DMS 273 (cell line): Measurements from ENCODE around the gene MALSU1.
A peak's percentile ranks its signal among the peaks of the same experiment; 100 is the strongest.

Source experiments
- DNase-seq: peaks from one replicate; lab custom pipeline; 2025; ENCODE audit not compliant: unreplicated experiment; lab: John Stamatoyannopoulos, UW

The MALSU1 gene

GRCh38 chr7:23334482-23335056 lies 35.4 kb downstream of the MALSU1 start:
- DNase-seq = peak; percentile 75

GRCh38 chr7:23335136-23335535 lies 36.0 kb downstream of the MALSU1 start:
- DNase-seq = no peak

GRCh38 chr7:23335621-23336020 lies 36.5 kb downstream of the MALSU1 start:
- no peak for DNase-seq

- DNase-seq = no peak
Observed at GRCh38 chr7:23336086-23336485, 36.9 kb downstream of the MALSU1 start.

GRCh38 chr7:23336799-23337283 lies 37.7 kb downstream of the MALSU1 start:
- no peak for DNase-seq

- DNase-seq = no peak
Observed at GRCh38 chr7:23337374-23337773, 38.2 kb downstream of the MALSU1 start.

GRCh38 chr7:23338439-23338838 lies 39.3 kb downstream of the MALSU1 start:
- no peak for DNase-seq

GRCh38 chr7:23338863-23339262 lies 39.7 kb downstream of the MALSU1 start:
- no peak for DNase-seq

- DNase-seq = no peak
Observed at GRCh38 chr7:23341846-23342598, 42.9 kb downstream of the MALSU1 start.

- DNase-seq = no peak
Observed at GRCh38 chr7:23343102-23343501, 44.0 kb downstream of the MALSU1 start.

GRCh38 chr7:23343806-23344475 lies 44.8 kb downstream of the MALSU1 start:
- no peak for DNase-seq

- DNase-seq = no peak
Observed at GRCh38 chr7:23345601-23346000, 46.5 kb downstream of the MALSU1 start.

GRCh38 chr7:23346316-23346715 lies 47.2 kb downstream of the MALSU1 start:
- no peak for DNase-seq

GRCh38 chr7:23347033-23347681 lies 48.0 kb downstream of the MALSU1 start:
- no peak for DNase-seq

GRCh38 chr7:23347682-23348180 lies 48.6 kb downstream of the MALSU1 start:
- no peak for DNase-seq

- DNase-seq = no peak
Observed at GRCh38 chr7:23349484-23350157, 50.5 kb downstream of the MALSU1 start.

GRCh38 chr7:23350466-23350865 lies 51.3 kb downstream of the MALSU1 start:
- DNase-seq = no peak

GRCh38 chr7:23353172-23353571 lies 54.0 kb downstream of the MALSU1 start:
- no peak for DNase-seq

- no peak for DNase-seq
Observed at GRCh38 chr7:23356168-23356567, 57.0 kb downstream of the MALSU1 start.

- no peak for DNase-seq
Observed at GRCh38 chr7:23356726-23357125, 57.6 kb downstream of the MALSU1 start.
